ENCODE data around the gene TNFRSF11A.

GRCh38 chr18:62377131-62377807 is 52.2 kb downstream of the TNFRSF11A start:
- TF ChIP-seq CTCF (IDR thresholded peaks at IDR 0.05; ENCODE audit: poor library complexity) (no peak), EZH2 (IDR thresholded peaks at IDR 0.05; ENCODE audit: borderline replicate concordance) (no peak), EZH2phosphoT487 (IDR thresholded peaks at IDR 0.05; ENCODE audit: low read depth, severe bottlenecking, unreplicated experiment) (no peak)

Data from hepatocyte (in vitro differentiated cells).